Uterus (tissue), 2 donors: ENCODE results near the gene HTR1D.

Source experiments
- CTCF ChIP-seq, 4 experiments: fragments of 200-600 bp in 2 of 4; fragments of 450-650 bp in 2 of 4; sonication (generic) in 2 of 4; IDR thresholded peaks; one replicate each; pipeline ENCODE4 v1.5.1; 2016 to 2019; ENCODE audit warnings: antibody characterized with exemption in 4 of 4, mild to moderate bottlenecking in 2 of 4, moderate library complexity in 1 of 4
- POLR2A ChIP-seq, 2 donors: fragments of 450-650 bp; IDR thresholded peaks; one replicate each; pipeline ENCODE4 v1.6.1; 2016; ENCODE audit warnings: antibody characterized with exemption in 2 of 2, mild to moderate bottlenecking in 1 of 2, moderate library complexity in 1 of 2

GRCh38 chr1:23169195-23169575 is 48.1 kb downstream of the HTR1D start:
- TF ChIP-seq POLR2A (IDR thresholded peaks at IDR 0.05) (no peak), CTCF (IDR thresholded peaks at IDR 0.05) (no peak)
